Progenitor cell of endocrine pancreas (in vitro differentiated cells): ENCODE results near the gene IER5L. TPM values are rescaled to one million over a fixed set of nuclear protein-coding genes. Genes with fewer than 3 reads are reported as not detected.
A peak's percentile ranks its signal among the peaks of the same experiment; 100 is the strongest.

Experiments
- DNase-seq: peaks from one replicate; pipeline ENCODE4 v3.0.0; 2021; ENCODE audit warnings: low spot score; ENCODE audit not compliant: unreplicated experiment
- H3K27ac Mint-ChIP-seq: 2 replicates; pipeline ENCODE4 v1.8.0; 2021; ENCODE audit warnings: mild to moderate bottlenecking, moderate library complexity, mixed read lengths
- H3K27me3 Mint-ChIP-seq: 2 replicates; pipeline ENCODE4 v1.8.0; 2021; ENCODE audit warnings: mixed read lengths
- H3K36me3 Mint-ChIP-seq: 2 replicates; pipeline ENCODE4 v1.8.0; 2022; ENCODE audit warnings: mixed read lengths; ENCODE audit not compliant: insufficient read depth
- H3K4me1 Mint-ChIP-seq: 2 replicates; pipeline ENCODE4 v1.8.0; 2021; ENCODE audit warnings: low read depth, mixed read lengths
- H3K4me3 Mint-ChIP-seq: 2 replicates; pipeline ENCODE4 v1.8.0; 2021; ENCODE audit warnings: low read depth, mild to moderate bottlenecking, moderate library complexity, mixed read lengths
- H3K9me3 Mint-ChIP-seq: 2 replicates; pipeline ENCODE4 v1.8.0; 2021; ENCODE audit warnings: low read depth, mixed read lengths
- CTCF ChIP-seq: fragments of 200-600 bp; sonication (generic); IDR thresholded peaks from one replicate; pipeline ENCODE4 v1.5.0; 2021; ENCODE audit warnings: antibody characterized with exemption, mild to moderate bottlenecking; ENCODE audit not compliant: unreplicated experiment
- total RNA-seq: library from RNA; stranded (reverse); gene quantifications from 2 replicates; pipeline ENCODE4 v1.2.1, GENCODE V29; 2021

IER5L gene
- total RNA-seq, 1 donor from 2014 or later = 21.8 TPM

- no peak for TF ChIP-seq CTCF
- Mint-ChIP-seq H3K27me3 (no peaks in the 10 kb centered on the region), H3K4me1 (peaks cover 16% of the 10 kb centered on the region), H3K4me3 (no peak overlapping the region), H3K9me3 (no peaks in the 10 kb centered on the region), H3K27ac (peak overlapping the region; percentile 74), H3K36me3 (peaks cover 8% of the 10 kb centered on the region)
- DNase-seq = no peak
Observed at GRCh38 chr9:129149442-129149841, 28.6 kb downstream of the IER5L start.

GRCh38 chr9:129148463-129149204 lies 29.4 kb downstream of the IER5L start:
- Mint-ChIP-seq H3K36me3 (peaks cover 12% of the 10 kb centered on the region), H3K9me3 (no peaks in the 10 kb centered on the region), H3K4me1 (peaks cover 21% of the 10 kb centered on the region), H3K27ac (no peak overlapping the region), H3K4me3 (no peak overlapping the region), H3K27me3 (no peaks in the 10 kb centered on the region)
- no peak for TF ChIP-seq CTCF
- no peak for DNase-seq

GRCh38 chr9:129146441-129146941 lies 31.6 kb downstream of the IER5L start:
- H3K4me3 Mint-ChIP-seq = no peak overlapping the region
- no peak for DNase-seq
- H3K27me3 Mint-ChIP-seq = no peaks in the 10 kb centered on the region
- no peaks in the 10 kb centered on the region for H3K9me3 Mint-ChIP-seq
- H3K4me1 Mint-ChIP-seq = peaks cover 33% of the 10 kb centered on the region
- TF ChIP-seq CTCF = no peak
- H3K36me3 Mint-ChIP-seq = peaks cover 13% of the 10 kb centered on the region
- H3K27ac Mint-ChIP-seq = peak overlapping the region; percentile 93

- DNase-seq = no peak
- Mint-ChIP-seq H3K36me3 (peaks cover 8% of the 10 kb centered on the region), H3K27me3 (no peaks in the 10 kb centered on the region), H3K9me3 (no peaks in the 10 kb centered on the region), H3K4me1 (peaks cover 37% of the 10 kb centered on the region), H3K27ac (peak overlapping the region; percentile 93), H3K4me3 (no peak overlapping the region)
- no peak for TF ChIP-seq CTCF
Observed at GRCh38 chr9:129145841-129146292, 32.2 kb downstream of the IER5L start.

GRCh38 chr9:129145316-129145715 lies 32.7 kb downstream of the IER5L start:
- Mint-ChIP-seq H3K36me3 (peaks cover 8% of the 10 kb centered on the region), H3K27ac (peak overlapping the region; percentile 69), H3K4me1 (peaks cover 41% of the 10 kb centered on the region), H3K4me3 (no peak overlapping the region), H3K27me3 (no peaks in the 10 kb centered on the region), H3K9me3 (no peaks in the 10 kb centered on the region)
- TF ChIP-seq CTCF = no peak
- DNase-seq = no peak
